Ectodermal cell (in vitro differentiated cells): ENCODE measurements around the gene LORICRIN.

Experiments used
- H3K27ac ChIP-seq: 2 replicates; pipeline ENCODE4 v1.7.0; 2013; ENCODE audit warnings: mild to moderate bottlenecking, low read depth, low read length; ENCODE audit not compliant: insufficient read depth, poor library complexity, severe bottlenecking
- H3K27me3 ChIP-seq: 2 replicates; pipeline ENCODE4 v1.7.0; 2013; ENCODE audit warnings: mild to moderate bottlenecking, low read length; ENCODE audit not compliant: insufficient read depth, control insufficient read depth, poor library complexity, severe bottlenecking
- H3K36me3 ChIP-seq: one replicate; pipeline ENCODE4 v1.7.0; 2013; ENCODE audit warnings: low read length; ENCODE audit not compliant: control insufficient read depth, insufficient read depth
- H3K4me1 ChIP-seq: one replicate; pipeline ENCODE4 v1.7.0; 2013; ENCODE audit warnings: low read length; ENCODE audit not compliant: control insufficient read depth, insufficient read depth
- H3K4me3 ChIP-seq: 2 replicates; pipeline ENCODE4 v1.7.0; 2013; ENCODE audit warnings: low read depth, low read length, control low read depth; ENCODE audit not compliant: insufficient read depth
- H3K9me3 ChIP-seq: 2 replicates; pipeline ENCODE4 v1.7.0; 2013; ENCODE audit warnings: mild to moderate bottlenecking, low read length, moderate library complexity; ENCODE audit not compliant: control insufficient read depth
- WGBS, 2 experiments: methylation state at CpG; one replicate each; pipeline ENCODE4 v1.1.7; 2013; ENCODE audit warnings: missing lambda C conversion rate in 2 of 2; 5-methylcytosine and 5-hydroxymethylcytosine counted together

The LORICRIN gene

DNA sequence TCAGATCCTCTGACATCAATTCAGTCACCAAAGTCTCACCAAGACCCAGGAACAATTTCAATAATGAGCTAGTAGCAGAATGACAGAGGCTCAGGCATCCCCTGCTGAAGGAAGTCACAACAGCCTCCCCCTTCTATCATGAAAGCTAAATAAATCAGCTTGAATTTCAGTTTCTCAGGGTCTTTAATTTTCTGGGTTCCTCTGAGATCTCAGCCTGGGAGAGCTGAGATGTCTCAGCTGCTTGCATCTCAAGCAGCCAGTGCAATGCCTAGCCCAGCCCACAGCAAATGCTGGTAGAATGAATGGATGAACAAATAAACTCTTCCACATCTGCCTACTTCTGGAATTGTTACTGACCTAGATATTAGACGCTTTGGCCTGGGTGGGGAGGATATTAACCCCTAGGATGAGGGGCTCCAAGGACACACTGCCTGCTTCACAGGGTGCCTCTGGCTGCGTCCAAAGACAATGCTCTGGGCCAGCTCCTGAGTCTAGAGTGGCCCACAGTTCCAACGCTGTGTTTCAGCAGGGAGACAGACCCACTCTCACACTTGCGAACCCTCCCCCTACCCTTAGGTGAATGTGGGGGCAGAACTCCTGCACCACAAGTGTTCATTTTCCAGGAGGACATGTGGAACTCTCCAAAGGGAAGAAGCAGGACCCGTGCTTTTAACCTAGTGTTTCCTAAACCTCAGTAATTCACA, 11.2 kb upstream of the LORICRIN start:
- Histone ChIP-seq H3K9me3 (no peaks in the 10 kb centered on the region), H3K36me3 (no peaks in the 10 kb centered on the region), H3K27ac (no peak overlapping the region), H3K4me1 (no peaks in the 10 kb centered on the region), H3K4me3 (no peak overlapping the region), H3K27me3 (no peaks in the 10 kb centered on the region)
- 83 to 84% methylated on average over 5 of the region's 5 CpGs for WGBS, 2 experiments

DNA sequence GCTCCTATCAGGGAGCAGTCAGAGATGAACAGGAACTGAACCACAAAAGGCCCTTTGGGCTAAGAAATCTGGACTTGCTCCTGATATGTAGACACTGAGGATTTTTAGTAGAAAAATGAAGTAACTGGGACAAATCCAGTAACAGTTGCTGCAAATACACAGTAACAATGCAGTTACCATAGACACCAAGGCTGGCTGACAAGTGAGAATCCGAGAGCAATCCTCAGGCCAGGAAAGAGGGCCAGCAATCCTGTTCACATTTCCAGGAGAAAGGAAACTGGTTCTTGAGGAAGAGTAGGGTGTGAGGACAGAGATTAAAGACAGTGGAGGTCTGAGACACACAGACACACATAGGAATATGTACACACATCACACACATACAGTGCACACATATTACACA, 9.3 kb upstream of the LORICRIN start:
- H3K27me3 ChIP-seq = no peaks in the 10 kb centered on the region
- no peak overlapping the region for H3K4me3 ChIP-seq
- no peaks in the 10 kb centered on the region for H3K4me1 ChIP-seq
- WGBS, 2 experiments = 100% methylated on average over 1 of the region's 1 CpG
- no peaks in the 10 kb centered on the region for H3K9me3 ChIP-seq
- no peak overlapping the region for H3K27ac ChIP-seq
- H3K36me3 ChIP-seq = no peaks in the 10 kb centered on the region

DNA sequence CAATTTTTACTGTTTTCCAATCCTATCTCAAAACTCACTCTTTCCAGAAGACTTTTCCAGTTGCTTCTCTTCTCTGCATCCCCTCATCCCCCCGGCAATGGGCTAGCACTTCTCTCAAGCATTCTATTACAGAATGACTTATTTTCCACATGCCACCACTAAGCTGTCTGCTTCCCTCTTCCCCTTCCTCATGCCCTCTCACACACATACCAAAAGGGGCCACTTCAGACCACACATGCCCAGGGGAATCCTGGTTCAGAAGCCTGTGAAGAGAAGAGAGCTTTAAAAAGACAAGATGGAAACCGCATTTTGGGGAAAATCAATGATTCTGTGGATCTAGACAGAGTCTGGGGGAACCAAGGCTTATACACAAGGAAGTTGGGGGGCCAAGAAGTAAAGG, 8.4 kb upstream of the LORICRIN start:
- H3K27me3 ChIP-seq = no peaks in the 10 kb centered on the region
- H3K4me1 ChIP-seq = no peaks in the 10 kb centered on the region
- WGBS, 2 experiments = 89 to 93% methylated on average over 2 of the region's 2 CpGs
- no peak overlapping the region for H3K27ac ChIP-seq
- no peaks in the 10 kb centered on the region for H3K9me3 ChIP-seq
- no peak overlapping the region for H3K4me3 ChIP-seq
- no peaks in the 10 kb centered on the region for H3K36me3 ChIP-seq

GRCh38 chr1:153251562-153251961, 7.9 kb upstream of the LORICRIN start:
- Histone ChIP-seq H3K27me3 (no peaks in the 10 kb centered on the region), H3K27ac (no peak overlapping the region), H3K4me1 (no peaks in the 10 kb centered on the region), H3K9me3 (no peaks in the 10 kb centered on the region), H3K4me3 (no peak overlapping the region), H3K36me3 (no peaks in the 10 kb centered on the region)
- 86 to 95% methylated on average over 3 of the region's 3 CpGs for WGBS, 2 experiments

DNA sequence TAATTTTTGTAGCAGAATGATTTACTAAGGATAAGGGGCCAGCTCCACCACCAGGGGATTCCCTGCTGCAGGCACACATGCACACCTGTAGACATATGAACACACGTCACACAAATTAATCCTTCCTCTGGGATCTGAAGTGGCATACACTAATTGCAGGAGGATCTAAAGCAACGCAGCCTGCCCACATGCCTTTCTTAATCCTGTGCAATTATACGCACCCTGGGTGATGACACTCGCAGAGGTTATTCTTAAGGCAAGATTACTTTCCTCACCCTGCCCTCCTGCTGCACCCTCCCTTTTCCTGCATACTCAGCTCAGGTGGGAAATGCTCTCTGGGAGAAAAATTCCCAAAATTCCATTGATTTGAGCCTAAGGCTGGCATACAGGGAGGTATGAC, 7.5 kb upstream of the LORICRIN start:
- no peaks in the 10 kb centered on the region for H3K27me3 ChIP-seq
- 85 to 87% methylated on average over 4 of the region's 4 CpGs for WGBS, 2 experiments
- no peak overlapping the region for H3K4me3 ChIP-seq
- H3K36me3 ChIP-seq = no peaks in the 10 kb centered on the region
- H3K9me3 ChIP-seq = no peaks in the 10 kb centered on the region
- no peaks in the 10 kb centered on the region for H3K4me1 ChIP-seq
- H3K27ac ChIP-seq = no peak overlapping the region

- no peaks in the 10 kb centered on the region for H3K36me3 ChIP-seq
- H3K4me3 ChIP-seq = no peak overlapping the region
- H3K27me3 ChIP-seq = peaks cover 4% of the 10 kb centered on the region
- no peak overlapping the region for H3K27ac ChIP-seq
- WGBS, 2 experiments = 96 to 97% methylated on average over 2 of the region's 2 CpGs
- H3K9me3 ChIP-seq = no peaks in the 10 kb centered on the region
- no peaks in the 10 kb centered on the region for H3K4me1 ChIP-seq
Measured at GRCh38 chr1:153253076-153253475, 6.4 kb upstream of the LORICRIN start.

DNA sequence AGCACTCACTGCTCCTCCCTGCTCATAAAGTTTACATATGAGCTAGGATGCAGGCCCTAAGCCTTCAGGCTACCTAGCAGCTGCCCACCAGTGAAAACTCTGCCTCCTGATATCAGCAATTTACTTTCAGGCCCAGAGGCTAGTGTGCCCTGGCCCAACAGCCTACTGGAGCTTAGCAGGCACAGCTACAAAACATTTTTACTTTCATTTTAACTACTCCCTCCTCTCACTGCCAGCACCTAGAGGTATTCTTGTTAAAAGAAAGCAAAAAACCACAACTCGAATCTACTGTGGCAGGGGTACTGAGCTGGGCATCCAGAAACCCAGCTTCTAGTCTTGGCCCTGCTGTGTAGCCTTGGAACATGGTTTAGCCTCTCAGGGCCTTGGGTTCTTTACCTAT, 5.8 kb upstream of the LORICRIN start:
- Histone ChIP-seq H3K4me1 (no peaks in the 10 kb centered on the region), H3K27ac (no peak overlapping the region), H3K4me3 (no peak overlapping the region), H3K9me3 (no peaks in the 10 kb centered on the region), H3K27me3 (peaks cover 10% of the 10 kb centered on the region), H3K36me3 (no peaks in the 10 kb centered on the region)
- 81% methylated on average over 1 of the region's 1 CpG for WGBS, 2 experiments

GRCh38 chr1:153260585-153261280, 1.2 kb downstream of the LORICRIN start:
- Histone ChIP-seq H3K4me1 (peaks cover 3% of the 10 kb centered on the region), H3K36me3 (no peaks in the 10 kb centered on the region), H3K4me3 (peak overlapping the region; percentile 53), H3K27ac (no peak overlapping the region), H3K27me3 (peaks cover 74% of the 10 kb centered on the region), H3K9me3 (no peaks in the 10 kb centered on the region)
- WGBS, 2 experiments = 8% methylated on average over 45 of the region's 45 CpGs

- peaks cover 3% of the 10 kb centered on the region for H3K4me1 ChIP-seq
- no peak overlapping the region for H3K27ac ChIP-seq
- 2 to 3% methylated on average over 80 of the region's 80 CpGs for WGBS, 2 experiments
- peaks cover 74% of the 10 kb centered on the region for H3K27me3 ChIP-seq
- no peaks in the 10 kb centered on the region for H3K36me3 ChIP-seq
- no peaks in the 10 kb centered on the region for H3K9me3 ChIP-seq
- peak overlapping the region; percentile 53 for H3K4me3 ChIP-seq
Measured at GRCh38 chr1:153261281-153262069, 2.0 kb downstream of the LORICRIN start.

DNA sequence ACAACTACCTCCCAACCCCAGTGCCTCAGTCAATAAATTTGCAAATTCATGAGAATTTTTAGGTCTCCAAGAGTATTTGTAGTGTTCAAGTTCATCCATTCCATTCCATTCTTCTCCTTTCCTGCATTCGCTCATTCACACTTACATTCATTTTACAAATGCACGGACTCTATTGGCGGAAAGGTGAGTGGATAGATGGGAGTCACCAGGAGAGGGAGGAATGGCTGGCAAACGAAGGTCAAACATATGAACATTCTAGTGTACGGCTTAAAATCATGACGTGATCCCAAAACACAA, 2.5 kb downstream of the LORICRIN start:
- H3K27me3 ChIP-seq = peaks cover 74% of the 10 kb centered on the region
- H3K4me1 ChIP-seq = peaks cover 3% of the 10 kb centered on the region
- H3K27ac ChIP-seq = no peak overlapping the region
- 65 to 71% methylated on average over 6 of the region's 6 CpGs for WGBS, 2 experiments
- H3K4me3 ChIP-seq = peak overlapping the region; percentile 53
- no peaks in the 10 kb centered on the region for H3K9me3 ChIP-seq
- no peaks in the 10 kb centered on the region for H3K36me3 ChIP-seq
